Endothelial cell of umbilical vein (primary cell): ENCODE measurements around the gene TAGLN. TPM values are rescaled to one million over a fixed set of nuclear protein-coding genes. Genes with fewer than 3 reads are reported as not detected.

Experiments used
- BruUV-seq: library from RNA; stranded (reverse); fragments of 400-500 nt; replicated peaks from 2 replicates; lab custom pipeline; 2021; lab: Mats Ljungman, UMichigan
- CTCF ChIA-PET: fragments of 300-600, 350-600 bp; sonication (Branson Sonifier 250); formaldehyde crosslinking; loops from one replicate; lab custom pipeline; 2021; ENCODE audit warnings: antibody characterized with exemption, inconsistent platforms; lab: Charles Lee
- POLR2A ChIA-PET: fragments of 300-600, 350-600 bp; sonication (Branson Sonifier 250); formaldehyde crosslinking; loops from one replicate; lab custom pipeline; 2021; ENCODE audit warnings: antibody characterized with exemption, inconsistent platforms; lab: Charles Lee
- DNase-seq: peaks from one replicate; pipeline ENCODE4 v3.0.0-alpha.2; 2011; ENCODE audit warnings: low read depth, low spot score
- FAIRE-seq: peaks from 2 replicates; lab custom pipeline; 2011; peaks lifted over from hg19 to GRCh38; lab: Jason Lieb, UNC
- H2AFZ ChIP-seq: 2 replicates; pipeline ENCODE4 v1.6.0; 2012; ENCODE audit warnings: low read depth, low read length, control low read depth, inconsistent platforms
- H3K27ac ChIP-seq: 2 replicates; pipeline ENCODE4 v1.5.1; 2011; ENCODE audit warnings: low read depth, mild to moderate bottlenecking, control low read depth, low read length, moderate library complexity; ENCODE audit not compliant: insufficient read depth
- H3K27me3 ChIP-seq, 2 experiments: 2 replicates each; pipeline versions ENCODE4 v1.6.0 to v1.6.1; 2011; ENCODE audit warnings: low read length in 2 of 2, mixed read lengths in 1 of 2; ENCODE audit not compliant: control insufficient read depth in 2 of 2, insufficient read depth in 2 of 2
- H3K36me3 ChIP-seq, 2 experiments: 2 replicates in 1 of 2; 3 replicates in 1 of 2; pipeline ENCODE4 v1.5.1; 2011; ENCODE audit warnings: low read length in 2 of 2, mild to moderate bottlenecking in 1 of 2, moderate library complexity in 1 of 2; ENCODE audit not compliant: control insufficient read depth in 2 of 2, insufficient read depth in 2 of 2; ENCODE audit errors: extremely low read depth in 1 of 2
- H3K4me1 ChIP-seq: 3 replicates; pipeline ENCODE4 v1.5.1; 2011; ENCODE audit warnings: mild to moderate bottlenecking, low read length; ENCODE audit not compliant: control insufficient read depth, insufficient read depth; ENCODE audit errors: extremely low read depth
- H3K4me2 ChIP-seq: 2 replicates; pipeline ENCODE4 v1.6.1; 2011; ENCODE audit warnings: low read length, control low read depth, mixed read lengths; ENCODE audit not compliant: insufficient read depth
- H3K4me3 ChIP-seq, 3 experiments: fragments of 200-600 bp in 1 of 3; sonication (generic), shearing (Covaris generic) in 1 of 3; replicated peaks in 1 of 3; 2 replicates each; pipeline ENCODE4 v1.5.1; 2011 to 2016; ENCODE audit warnings: control low read depth in 3 of 3, low read length in 3 of 3, mild to moderate bottlenecking in 2 of 3, inconsistent platforms in 1 of 3, low read depth in 1 of 3, moderate library complexity in 1 of 3; ENCODE audit not compliant: insufficient read depth in 1 of 3
- H3K79me2 ChIP-seq: 2 replicates; pipeline ENCODE4 v1.6.0; 2012; ENCODE audit warnings: low read length, inconsistent platforms; ENCODE audit not compliant: control insufficient read depth, insufficient read depth
- H3K9ac ChIP-seq: replicated peaks from 2 replicates; pipeline ENCODE3; 2011; ENCODE audit warnings: low read length, control low read depth; ENCODE audit not compliant: insufficient read depth; ENCODE audit errors: extremely low read depth
- H3K9me1 ChIP-seq: replicated peaks from 3 replicates; pipeline ENCODE4 v1.6.0; 2011; ENCODE audit warnings: mild to moderate bottlenecking, low read length; ENCODE audit not compliant: control insufficient read depth, insufficient read depth; ENCODE audit errors: extremely low read depth
- H3K9me3 ChIP-seq: replicated peaks from 2 replicates; pipeline ENCODE4 v1.5.1; 2012; ENCODE audit warnings: low read length, inconsistent platforms; ENCODE audit not compliant: control insufficient read depth, insufficient read depth
- H4K20me1 ChIP-seq: replicated peaks from 2 replicates; pipeline ENCODE3; 2011; ENCODE audit warnings: mild to moderate bottlenecking, low read length; ENCODE audit not compliant: control insufficient read depth, insufficient read depth; ENCODE audit errors: extremely low read depth
- CTCF ChIP-seq, 2 donors: IDR thresholded peaks; 1 replicate in 1 of 2; 2 replicates in 1 of 2; pipeline ENCODE4 v1.5.1; 2011; ENCODE audit warnings: low read length in 2 of 2, mild to moderate bottlenecking in 2 of 2, moderate library complexity in 2 of 2, control low read depth in 1 of 2, inconsistent platforms in 1 of 2, low read depth in 1 of 2; ENCODE audit not compliant: insufficient read depth in 1 of 2; ENCODE audit errors: extremely low read depth in 1 of 2
- EZH2 ChIP-seq: IDR thresholded peaks from 2 replicates; pipeline ENCODE4 v1.6.1; 2012; ENCODE audit warnings: borderline replicate concordance, low read depth, mild to moderate bottlenecking, moderate library complexity, low read length, inconsistent platforms; ENCODE audit not compliant: severe bottlenecking
- FOS ChIP-seq: IDR thresholded peaks from 2 replicates; pipeline ENCODE4 v1.6.1; 2011; ENCODE audit warnings: mild to moderate bottlenecking, low read length, moderate library complexity, borderline replicate concordance; ENCODE audit not compliant: insufficient read depth
- GATA2 ChIP-seq: IDR thresholded peaks from 2 replicates; pipeline ENCODE4 v1.7.0; 2011; ENCODE audit warnings: low read depth, mild to moderate bottlenecking, moderate library complexity, mixed read lengths, low read length; ENCODE audit not compliant: insufficient read length, insufficient read depth
- JUN ChIP-seq: IDR thresholded peaks from 2 replicates; pipeline ENCODE4 v1.6.1; 2011; ENCODE audit warnings: borderline replicate concordance, low read depth; ENCODE audit not compliant: insufficient read length, insufficient read depth
- MAX ChIP-seq: IDR thresholded peaks from 2 replicates; pipeline ENCODE4 v1.6.1; 2011; ENCODE audit not compliant: insufficient read depth, insufficient read length
- MYC ChIP-seq: IDR thresholded peaks from one replicate; pipeline ENCODE4 v1.6.1; 2011; ENCODE audit warnings: mild to moderate bottlenecking, low read depth, low read length
- POLR2A ChIP-seq: IDR thresholded peaks from 2 replicates; pipeline ENCODE4 v1.6.1; 2012; ENCODE audit warnings: low read depth, mild to moderate bottlenecking, control low read depth, low read length
- POLR2AphosphoS5 ChIP-seq: IDR thresholded peaks from 2 replicates; pipeline ENCODE4 v1.6.1; 2012; ENCODE audit warnings: low read depth, mild to moderate bottlenecking, control low read depth, low read length, moderate library complexity; ENCODE audit not compliant: insufficient read depth
- dilution Hi-C: fragments of 300-500 bp; cut with MboI; formaldehyde crosslinking; loops from one replicate; pipeline ENCODE4 v1.15.0; 2019; ENCODE audit warnings: low sequenced_read_pairs; ENCODE audit not compliant: extremely low pct_ligation_motif_present
- intact Hi-C: fragments of 100-400 bp; cut with micrococcal nuclease; formaldehyde crosslinking; loops from one replicate; pipeline ENCODE4 v1.10.0; 2022
- polyA plus RNA-seq, 4 experiments: library from polyadenylated mRNA; depleted of rRNA in 3 of 4; stranded (reverse) in 3 of 4; unstranded in 1 of 4; fragments of >200 nt; gene quantifications; 2 replicates each; pipeline versions ENCODE4 v1.2.1 to v1.2.3, GENCODE V29; 2011 to 2012; ENCODE audit warnings: missing spikeins in 1 of 4
- total RNA-seq: library from RNA; stranded (reverse); gene quantifications from 2 replicates; pipeline ENCODE4 v1.2.3, GENCODE V29; 2021

The TAGLN gene
- total and polyA plus RNA-seq, 2 donors (not counting 3 experiments of a cell fraction or from before 2014, with no cell fraction given) = 20.8 to 113 TPM

GRCh38 chr11:117187007-117187406, 12.2 kb upstream of the TAGLN start:
- Histone ChIP-seq H3K9ac (no peak overlapping the region), H3K4me3 (no peak overlapping the region), H3K4me2 (no peak overlapping the region), H4K20me1 (no peaks in the 10 kb centered on the region), H2AFZ (no peak overlapping the region), H3K27ac (no peak overlapping the region), H3K9me3 (no peaks in the 10 kb centered on the region), H3K79me2 (no peaks in the 10 kb centered on the region), H3K36me3 (peaks cover 0 to 35% of the 10 kb centered on the region in 2 experiments), H3K27me3 (no peaks in the 10 kb centered on the region), H3K9me1 (no peaks in the 10 kb centered on the region), H3K4me1 (no peaks in the 10 kb centered on the region)
- DNase-seq = no peak
- ChIA-PET CTCF (no interaction called here), POLR2A (no interaction called here)
- no TSS peak for BruUV-seq
- no peak for FAIRE-seq
- intact Hi-C loops = no loop called here
- TF ChIP-seq EZH2 (no peak), CTCF (IDR thresholded peaks at IDR 0.05; ENCODE audit: extremely low read depth in 1 of 2, insufficient read depth in 1 of 2, low read depth in 1 of 2, low read length in 2 of 2) (no peak), FOS (no peak), JUN (no peak), POLR2AphosphoS5 (no peak), MYC (no peak), GATA2 (no peak), MAX (no peak), POLR2A (no peak)
- dilution Hi-C loops = no loop called here
